Astrocyte (in vitro differentiated cells and primary cell): ENCODE data around the gene SDSL. TPM values are rescaled to one million over a fixed set of nuclear protein-coding genes. Genes with fewer than 3 reads are reported as not detected.

Source experiments
- DNase-seq: peaks from one replicate; pipeline ENCODE4 v3.0.0-alpha.2; 2010; ENCODE audit warnings: low read depth
- FAIRE-seq: peaks from 2 replicates; lab custom pipeline; 2011; peaks lifted over from hg19 to GRCh38; lab: Jason Lieb, UNC
- H2AFZ ChIP-seq: 2 replicates; pipeline ENCODE4 v1.6.0; 2012; ENCODE audit warnings: low read depth, low read length, inconsistent platforms
- H3K27ac ChIP-seq: 2 replicates; pipeline ENCODE4 v1.5.1; 2011; ENCODE audit warnings: low read depth, low read length, inconsistent platforms
- H3K27me3 ChIP-seq: 2 replicates; pipeline ENCODE4 v1.6.0; 2011; ENCODE audit warnings: low read length, inconsistent platforms; ENCODE audit not compliant: insufficient read depth
- H3K36me3 ChIP-seq: 2 replicates; pipeline ENCODE4 v1.5.1; 2011; ENCODE audit warnings: low read length, inconsistent platforms; ENCODE audit not compliant: insufficient read depth
- H3K4me1 ChIP-seq: 2 replicates; pipeline ENCODE4 v1.5.1; 2011; ENCODE audit warnings: low read length, inconsistent platforms; ENCODE audit not compliant: insufficient read depth
- H3K4me2 ChIP-seq: 2 replicates; pipeline ENCODE4 v1.6.0; 2012; ENCODE audit warnings: low read length, inconsistent platforms
- H3K4me3 ChIP-seq: 2 replicates; pipeline ENCODE4 v1.5.1; 2011; ENCODE audit warnings: low read depth, mild to moderate bottlenecking, low read length, inconsistent platforms; ENCODE audit not compliant: insufficient read depth
- H3K79me2 ChIP-seq: 2 replicates; pipeline ENCODE4 v1.6.0; 2012; ENCODE audit warnings: mild to moderate bottlenecking, low read length, inconsistent platforms; ENCODE audit not compliant: insufficient read depth
- H3K9ac ChIP-seq: 2 replicates; pipeline ENCODE4 v1.6.0; 2012; ENCODE audit warnings: mild to moderate bottlenecking, low read length, inconsistent platforms
- H3K9me3 ChIP-seq: 2 replicates; pipeline ENCODE4 v1.5.1; 2012; ENCODE audit warnings: low read depth, mild to moderate bottlenecking, low read length, inconsistent platforms; ENCODE audit not compliant: insufficient read depth
- H4K20me1 ChIP-seq: 2 replicates; pipeline ENCODE4 v1.6.0; 2012; ENCODE audit warnings: low read length, inconsistent platforms; ENCODE audit not compliant: insufficient read depth
- H3K27ac Mint-ChIP-seq: one replicate; pipeline ENCODE4 v1.8.0; 2021; ENCODE audit warnings: mild to moderate bottlenecking, mixed read lengths; ENCODE audit not compliant: unreplicated experiment
- H3K27me3 Mint-ChIP-seq: one replicate; pipeline ENCODE4 v1.8.0; 2021; ENCODE audit warnings: low read depth, mixed read lengths; ENCODE audit not compliant: unreplicated experiment
- H3K36me3 Mint-ChIP-seq: one replicate; pipeline ENCODE4 v1.8.0; 2021; ENCODE audit warnings: low read depth, mixed read lengths; ENCODE audit not compliant: unreplicated experiment
- H3K4me1 Mint-ChIP-seq: one replicate; pipeline ENCODE4 v1.8.0; 2021; ENCODE audit warnings: low read depth, mixed read lengths; ENCODE audit not compliant: unreplicated experiment
- H3K4me3 Mint-ChIP-seq: one replicate; pipeline ENCODE4 v1.8.0; 2021; ENCODE audit warnings: mild to moderate bottlenecking, moderate library complexity, mixed read lengths; ENCODE audit not compliant: unreplicated experiment
- H3K9me3 Mint-ChIP-seq: one replicate; pipeline ENCODE4 v1.8.0; 2021; ENCODE audit warnings: mild to moderate bottlenecking, mixed read lengths; ENCODE audit not compliant: unreplicated experiment
- CTCF ChIP-seq: IDR thresholded peaks from 2 replicates; pipeline ENCODE4 v1.5.1; 2011; ENCODE audit warnings: low read depth, mild to moderate bottlenecking, inconsistent platforms, low read length, moderate library complexity; ENCODE audit not compliant: insufficient read depth
- EZH2 ChIP-seq: IDR thresholded peaks from 2 replicates; pipeline ENCODE4 v1.6.1; 2012; ENCODE audit warnings: mild to moderate bottlenecking, low read length, inconsistent platforms; ENCODE audit not compliant: insufficient read depth
- total RNA-seq: library from RNA; stranded (reverse); gene quantifications from 2 replicates; pipeline ENCODE4 v1.2.1, GENCODE V29; 2021

The SDSL gene
- total RNA-seq, 1 donor from 2014 or later = 9.5 TPM

- peaks cover 2% of the 10 kb centered on the region for H3K4me1 Mint-ChIP-seq
- no peak overlapping the region for H2AFZ ChIP-seq
Observed at GRCh38 chr12:113463746-113464451, 41.7 kb downstream of the SDSL start.

GRCh38 chr12:113464452-113464775, 42.2 kb downstream of the SDSL start:
- no peak overlapping the region for H3K4me3 ChIP-seq
- TF ChIP-seq CTCF = no peak
- TF ChIP-seq EZH2 = no peak
- Mint-ChIP-seq H3K36me3 (peaks cover 5% of the 10 kb centered on the region), H3K4me1 (peaks cover 2% of the 10 kb centered on the region), H3K27ac (no peak overlapping the region), H3K9me3 (peaks cover 9% of the 10 kb centered on the region), H3K27me3 (peaks cover 67% of the 10 kb centered on the region), H3K4me3 (no peak overlapping the region)
- no peaks in the 10 kb centered on the region for H3K36me3 ChIP-seq
- no peak for DNase-seq
- peaks cover 5% of the 10 kb centered on the region for H3K9me3 ChIP-seq
- H3K27ac ChIP-seq = no peak overlapping the region
- FAIRE-seq = no peak
- H4K20me1 ChIP-seq = peaks cover 5% of the 10 kb centered on the region
- H3K27me3 ChIP-seq = peaks cover 85% of the 10 kb centered on the region
- no peak overlapping the region for H3K9ac ChIP-seq
- H2AFZ ChIP-seq = no peak overlapping the region
- H3K4me2 ChIP-seq = peak overlapping the region; percentile 46
- H3K4me1 ChIP-seq = peaks cover 3% of the 10 kb centered on the region
- no peaks in the 10 kb centered on the region for H3K79me2 ChIP-seq

More at GRCh38 chr12:113463746-113464451, 41.7 kb downstream of the SDSL start:
- Histone ChIP-seq H3K27me3 (peaks cover 85% of the 10 kb centered on the region), H3K27ac (no peak overlapping the region), H3K4me2 (peak overlapping the region; percentile 15), H3K4me1 (peaks cover 3% of the 10 kb centered on the region), H3K9me3 (peaks cover 5% of the 10 kb centered on the region), H3K36me3 (no peaks in the 10 kb centered on the region), H4K20me1 (peaks cover 5% of the 10 kb centered on the region), H3K4me3 (no peak overlapping the region), H3K9ac (no peak overlapping the region), H3K79me2 (no peaks in the 10 kb centered on the region)
- Mint-ChIP-seq H3K27ac (peak overlapping the region; percentile 78), H3K9me3 (peaks cover 9% of the 10 kb centered on the region), H3K4me3 (no peak overlapping the region), H3K36me3 (peaks cover 5% of the 10 kb centered on the region), H3K27me3 (peaks cover 67% of the 10 kb centered on the region)
- no peak for TF ChIP-seq CTCF
- TF ChIP-seq EZH2 = peak; percentile 84
- no peak for DNase-seq
- FAIRE-seq = no peak
